ENCODE measurements around the gene COL5A1.

The COL5A1 gene

GRCh38 chr9:134863306-134863902, 221.8 kb downstream of the COL5A1 start:
- Histone ChIP-seq H3K36me3 (ENCODE audit: control insufficient read depth in 1 of 2, insufficient read depth in 2 of 2, low read depth in 1 of 2, low read length in 2 of 2) (no peaks in the 10 kb centered on the region), H2BK12ac (ENCODE audit: low read length in 2 of 2) (no peak overlapping the region), H3K27me3 (ENCODE audit: control insufficient read depth in 1 of 2, insufficient read depth in 1 of 2, low read length in 2 of 2) (peaks cover 0 to 42% of the 10 kb centered on the region in 2 experiments), H3K4me3 (ENCODE audit: insufficient read depth in 1 of 2, low read depth in 1 of 2, low read length in 2 of 2) (no peak overlapping the region), H3K4me1 (ENCODE audit: control insufficient read depth, insufficient read depth, low read depth, low read length) (peaks cover 2% of the 10 kb centered on the region), H3K4me2 (ENCODE audit: low read length, poor library complexity, severe bottlenecking) (no peak overlapping the region), H2BK5ac (ENCODE audit: low read depth, low read length, poor library complexity, severe bottlenecking) (no peak overlapping the region), H2AFZ (ENCODE audit: low read depth, low read length) (no peak overlapping the region), H3K4ac (ENCODE audit: low read depth in 1 of 2, low read length in 2 of 2) (no peak overlapping the region), H3K23ac (ENCODE audit: low read length in 2 of 2) (no peak overlapping the region), H3K18ac (ENCODE audit: low read depth in 1 of 2, low read length in 2 of 2) (no peak overlapping the region), H3K27ac (ENCODE audit: low read length, poor library complexity, severe bottlenecking) (no peak overlapping the region), H3K79me1 (replicated peaks; ENCODE audit: low read length, poor library complexity, severe bottlenecking) (no peaks in the 10 kb centered on the region), H3K9me3 (ENCODE audit: control insufficient read depth, low read length) (no peaks in the 10 kb centered on the region), H2AK5ac (ENCODE audit: low read length, severe bottlenecking) (no peak overlapping the region), H3K9ac (ENCODE audit: low read length) (no peak overlapping the region), H3K14ac (ENCODE audit: low read length in 2 of 2) (no peak overlapping the region), H4K91ac (ENCODE audit: low read length) (no peak overlapping the region), H2BK120ac (ENCODE audit: low read depth, low read length) (no peak overlapping the region), H4K8ac (ENCODE audit: low read length) (no peak overlapping the region), H2BK15ac (ENCODE audit: low read depth, poor library complexity, severe bottlenecking) (no peak overlapping the region)
- no peak for DNase-seq
- 87% methylated on average over 16 of the region's 16 CpGs for WGBS

- Histone ChIP-seq H2BK15ac (ENCODE audit: low read depth, poor library complexity, severe bottlenecking) (no peak overlapping the region), H3K4ac (ENCODE audit: low read depth in 1 of 2, low read length in 2 of 2) (no peak overlapping the region), H3K4me3 (ENCODE audit: insufficient read depth in 1 of 2, low read depth in 1 of 2, low read length in 2 of 2) (no peak overlapping the region), H3K27me3 (ENCODE audit: control insufficient read depth in 1 of 2, insufficient read depth in 1 of 2, low read length in 2 of 2) (peaks cover 0 to 38% of the 10 kb centered on the region in 2 experiments), H3K9me3 (ENCODE audit: control insufficient read depth, low read length) (no peaks in the 10 kb centered on the region), H3K9ac (ENCODE audit: low read length) (no peak overlapping the region), H2BK120ac (ENCODE audit: low read depth, low read length) (no peak overlapping the region), H2BK12ac (ENCODE audit: low read length in 2 of 2) (no peak overlapping the region), H3K4me2 (ENCODE audit: low read length, poor library complexity, severe bottlenecking) (no peak overlapping the region), H3K23ac (ENCODE audit: low read length in 2 of 2) (no peak overlapping the region), H3K27ac (ENCODE audit: low read length, poor library complexity, severe bottlenecking) (no peak overlapping the region), H3K36me3 (ENCODE audit: control insufficient read depth in 1 of 2, insufficient read depth in 2 of 2, low read depth in 1 of 2, low read length in 2 of 2) (no peaks in the 10 kb centered on the region), H2AFZ (ENCODE audit: low read depth, low read length) (no peak overlapping the region), H3K14ac (ENCODE audit: low read length in 2 of 2) (no peak overlapping the region), H3K4me1 (ENCODE audit: control insufficient read depth, insufficient read depth, low read depth, low read length) (no peaks in the 10 kb centered on the region), H2AK5ac (ENCODE audit: low read length, severe bottlenecking) (no peak overlapping the region), H3K18ac (ENCODE audit: low read depth in 1 of 2, low read length in 2 of 2) (no peak overlapping the region), H3K79me1 (replicated peaks; ENCODE audit: low read length, poor library complexity, severe bottlenecking) (no peaks in the 10 kb centered on the region), H4K91ac (ENCODE audit: low read length) (no peak overlapping the region), H4K8ac (ENCODE audit: low read length) (no peak overlapping the region), H2BK5ac (ENCODE audit: low read depth, low read length, poor library complexity, severe bottlenecking) (no peak overlapping the region)
- no peak for DNase-seq
- WGBS = 90% methylated on average over 28 of the region's 28 CpGs
Measured at GRCh38 chr9:134863941-134864820, 222.6 kb downstream of the COL5A1 start.

- no peak overlapping the region for H3K23ac ChIP-seq (ENCODE audit: low read length in 2 of 2)
- no peak overlapping the region for H2BK120ac ChIP-seq (ENCODE audit: low read depth, low read length)
- H3K79me1 ChIP-seq (replicated peaks; ENCODE audit: low read length, poor library complexity, severe bottlenecking) = no peaks in the 10 kb centered on the region
- DNase-seq = no peak
- H3K27ac ChIP-seq (ENCODE audit: low read length, poor library complexity, severe bottlenecking) = no peak overlapping the region
- H2BK5ac ChIP-seq (ENCODE audit: low read depth, low read length, poor library complexity, severe bottlenecking) = no peak overlapping the region
- no peak overlapping the region for H3K4me2 ChIP-seq (ENCODE audit: low read length, poor library complexity, severe bottlenecking)
- no peaks in the 10 kb centered on the region for H3K4me1 ChIP-seq (ENCODE audit: control insufficient read depth, insufficient read depth, low read depth, low read length)
- H3K36me3 ChIP-seq (ENCODE audit: control insufficient read depth in 1 of 2, insufficient read depth in 2 of 2, low read depth in 1 of 2, low read length in 2 of 2) = no peaks in the 10 kb centered on the region
- no peak overlapping the region for H3K18ac ChIP-seq (ENCODE audit: low read depth in 1 of 2, low read length in 2 of 2)
- H3K9ac ChIP-seq (ENCODE audit: low read length) = no peak overlapping the region
- peaks cover 0 to 40% of the 10 kb centered on the region in 2 experiments for H3K27me3 ChIP-seq (ENCODE audit: control insufficient read depth in 1 of 2, insufficient read depth in 1 of 2, low read length in 2 of 2)
- 89% methylated on average over 13 of the region's 13 CpGs for WGBS
- H4K91ac ChIP-seq (ENCODE audit: low read length) = no peak overlapping the region
- no peak overlapping the region for H2AK5ac ChIP-seq (ENCODE audit: low read length, severe bottlenecking)
- H3K4me3 ChIP-seq (ENCODE audit: insufficient read depth in 1 of 2, low read depth in 1 of 2, low read length in 2 of 2) = no peak overlapping the region
- no peak overlapping the region for H4K8ac ChIP-seq (ENCODE audit: low read length)
- no peak overlapping the region for H3K4ac ChIP-seq (ENCODE audit: low read depth in 1 of 2, low read length in 2 of 2)
- H2BK15ac ChIP-seq (ENCODE audit: low read depth, poor library complexity, severe bottlenecking) = no peak overlapping the region
- H2AFZ ChIP-seq (ENCODE audit: low read depth, low read length) = no peak overlapping the region
- no peaks in the 10 kb centered on the region for H3K9me3 ChIP-seq (ENCODE audit: control insufficient read depth, low read length)
- no peak overlapping the region for H3K14ac ChIP-seq (ENCODE audit: low read length in 2 of 2)
- H2BK12ac ChIP-seq (ENCODE audit: low read length in 2 of 2) = no peak overlapping the region
Measured at GRCh38 chr9:134864821-134865190, 223.2 kb downstream of the COL5A1 start.

- Histone ChIP-seq H3K23ac (ENCODE audit: low read length in 2 of 2) (no peak overlapping the region), H4K8ac (ENCODE audit: low read length) (no peak overlapping the region), H4K91ac (ENCODE audit: low read length) (no peak overlapping the region), H3K4me3 (ENCODE audit: insufficient read depth in 1 of 2, low read depth in 1 of 2, low read length in 2 of 2) (peak overlapping the region in 1 of 2 experiments; percentile 2), H3K27me3 (ENCODE audit: control insufficient read depth in 1 of 2, insufficient read depth in 1 of 2, low read length in 2 of 2) (peaks cover 15 to 30% of the 10 kb centered on the region in 2 experiments), H3K9ac (ENCODE audit: low read length) (no peak overlapping the region), H2BK12ac (ENCODE audit: low read length in 2 of 2) (no peak overlapping the region), H3K14ac (ENCODE audit: low read length in 2 of 2) (no peak overlapping the region), H2AFZ (ENCODE audit: low read depth, low read length) (no peak overlapping the region), H2BK120ac (ENCODE audit: low read depth, low read length) (no peak overlapping the region), H3K9me3 (ENCODE audit: control insufficient read depth, low read length) (no peaks in the 10 kb centered on the region), H3K27ac (ENCODE audit: low read length, poor library complexity, severe bottlenecking) (no peak overlapping the region), H3K4ac (ENCODE audit: low read depth in 1 of 2, low read length in 2 of 2) (no peak overlapping the region), H2AK5ac (ENCODE audit: low read length, severe bottlenecking) (no peak overlapping the region), H2BK5ac (ENCODE audit: low read depth, low read length, poor library complexity, severe bottlenecking) (no peak overlapping the region), H3K18ac (ENCODE audit: low read depth in 1 of 2, low read length in 2 of 2) (no peak overlapping the region), H3K4me2 (ENCODE audit: low read length, poor library complexity, severe bottlenecking) (no peak overlapping the region), H2BK15ac (ENCODE audit: low read depth, poor library complexity, severe bottlenecking) (no peak overlapping the region), H3K79me1 (replicated peaks; ENCODE audit: low read length, poor library complexity, severe bottlenecking) (no peaks in the 10 kb centered on the region), H3K36me3 (ENCODE audit: control insufficient read depth in 1 of 2, insufficient read depth in 2 of 2, low read depth in 1 of 2, low read length in 2 of 2) (no peaks in the 10 kb centered on the region), H3K4me1 (ENCODE audit: control insufficient read depth, insufficient read depth, low read depth, low read length) (no peaks in the 10 kb centered on the region)
- WGBS = 93% methylated on average over 22 of the region's 22 CpGs
- no peak for DNase-seq
Measured at GRCh38 chr9:134867917-134868750, 226.5 kb downstream of the COL5A1 start.

Data from mesenchymal stem cell (in vitro differentiated cells and primary cell).